HG02840 (cell line): ENCODE data around the gene MAP3K9.
"Not testable (repeated sequence)": the region's sequence is repeated elsewhere in the genome, so short reads cannot be mapped to it uniquely, and the experiment has no call there.

Experiments used
- ATAC-seq: cut with Tn5 transposase; IDR thresholded peaks from one replicate; pipeline ENCODE4 v1.9.1; 2021; ENCODE audit warnings: mild to moderate bottlenecking, moderate library complexity, moderate number of reproducible peaks; ENCODE audit not compliant: unreplicated experiment, low FRiP score

MAP3K9 gene

GRCh38 chr14:70703621-70704168 is 105.6 kb downstream of the MAP3K9 start:
- not testable (repeated sequence) for ATAC-seq

- ATAC-seq: no peak
These were observed 107.2 kb downstream of the MAP3K9 start for GRCh38 chr14:70702161-70702560.

- no peak for ATAC-seq
These were observed 107.7 kb downstream of the MAP3K9 start for GRCh38 chr14:70701610-70702009.

GRCh38 chr14:70700955-70701585 is 108.2 kb downstream of the MAP3K9 start:
- no peak for ATAC-seq

- no peak for ATAC-seq
These were observed 109.7 kb downstream of the MAP3K9 start for GRCh38 chr14:70699646-70700045.

- no peak for ATAC-seq
These were observed 111.0 kb downstream of the MAP3K9 start for GRCh38 chr14:70698288-70698687.

GRCh38 chr14:70697701-70698100 is 111.6 kb downstream of the MAP3K9 start:
- ATAC-seq: no peak

GRCh38 chr14:70696026-70696425 is 113.3 kb downstream of the MAP3K9 start:
- no peak for ATAC-seq

GRCh38 chr14:70692210-70692609 is 117.1 kb downstream of the MAP3K9 start:
- no peak for ATAC-seq

GRCh38 chr14:70685474-70686197 is 123.7 kb downstream of the MAP3K9 start:
- ATAC-seq: no peak

GRCh38 chr14:70683983-70684382 is 125.3 kb downstream of the MAP3K9 start:
- no peak for ATAC-seq

GRCh38 chr14:70680748-70681147 is 128.6 kb downstream of the MAP3K9 start:
- ATAC-seq: no peak

- ATAC-seq: no peak
These were observed 132.0 kb downstream of the MAP3K9 start for GRCh38 chr14:70677341-70677740.
